ENCODE measurements around the gene ARL2BP.

ARL2BP gene

DNA sequence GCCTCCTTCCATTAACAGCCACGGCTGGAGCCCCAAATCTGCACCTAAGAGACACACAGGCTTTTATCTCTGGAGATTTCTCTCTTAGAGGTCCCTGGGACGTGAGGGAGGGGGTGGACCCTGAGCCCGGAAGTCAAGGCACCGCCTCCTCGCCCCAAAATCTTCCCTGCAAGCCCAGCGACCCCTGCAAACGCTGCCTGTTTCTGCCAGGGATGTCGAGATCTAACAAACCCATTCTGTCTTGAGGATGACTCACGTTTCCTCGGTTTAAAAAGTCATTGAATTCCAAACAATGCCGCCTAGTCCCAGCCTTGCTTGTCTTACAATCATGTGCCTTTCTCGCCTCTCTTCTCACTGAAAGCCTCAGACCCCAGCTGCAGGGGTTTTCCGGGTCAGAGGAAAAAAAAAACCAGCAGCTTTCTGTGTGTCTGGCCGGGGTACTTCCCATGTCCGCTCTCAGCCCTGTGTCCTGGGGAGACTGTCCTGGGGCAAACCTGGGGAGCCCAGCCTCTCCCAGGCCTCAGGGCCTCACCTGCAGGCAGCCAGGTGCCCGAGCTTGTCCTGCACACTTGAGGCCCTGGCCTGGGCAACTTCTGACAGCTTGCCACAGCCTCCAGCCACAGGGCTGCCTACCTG, 15.4 kb downstream of the ARL2BP start:
- ChIA-PET POLR2A (interaction anchor here (0.8 kb wide), 1 partner anchor 15 kb away, joined by 3 read pairs; no protein-coding TSS in a partner anchor), CTCF (interaction anchor here (1.2 kb wide), 2 partner anchors 9 to 156 kb away, joined by 3 to 5 read pairs; no protein-coding TSS in a partner anchor)
- TF ChIP-seq, protein P1, sequence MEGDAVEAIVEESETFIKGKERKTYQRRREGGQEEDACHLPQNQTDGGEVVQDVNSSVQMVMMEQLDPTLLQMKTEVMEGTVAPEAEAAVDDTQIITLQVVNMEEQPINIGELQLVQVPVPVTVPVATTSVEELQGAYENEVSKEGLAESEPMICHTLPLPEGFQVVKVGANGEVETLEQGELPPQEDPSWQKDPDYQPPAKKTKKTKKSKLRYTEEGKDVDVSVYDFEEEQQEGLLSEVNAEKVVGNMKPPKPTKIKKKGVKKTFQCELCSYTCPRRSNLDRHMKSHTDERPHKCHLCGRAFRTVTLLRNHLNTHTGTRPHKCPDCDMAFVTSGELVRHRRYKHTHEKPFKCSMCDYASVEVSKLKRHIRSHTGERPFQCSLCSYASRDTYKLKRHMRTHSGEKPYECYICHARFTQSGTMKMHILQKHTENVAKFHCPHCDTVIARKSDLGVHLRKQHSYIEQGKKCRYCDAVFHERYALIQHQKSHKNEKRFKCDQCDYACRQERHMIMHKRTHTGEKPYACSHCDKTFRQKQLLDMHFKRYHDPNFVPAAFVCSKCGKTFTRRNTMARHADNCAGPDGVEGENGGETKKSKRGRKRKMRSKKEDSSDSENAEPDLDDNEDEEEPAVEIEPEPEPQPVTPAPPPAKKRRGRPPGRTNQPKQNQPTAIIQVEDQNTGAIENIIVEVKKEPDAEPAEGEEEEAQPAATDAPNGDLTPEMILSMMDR (IDR thresholded peaks at IDR 0.05; ENCODE audit: control extremely low read depth, extremely low read depth, low read depth, missing control alignments), result no peak
- peak; percentile 68 for DNase-seq (ENCODE audit: extremely low spot score)

- TF ChIP-seq, protein P1 (IDR thresholded peaks at IDR 0.05; ENCODE audit: control extremely low read depth, extremely low read depth, low read depth, missing control alignments), result no peak
- DNase-seq (ENCODE audit: extremely low spot score), result no peak
- POLR2A ChIA-PET, result no interaction called here
- CTCF ChIA-PET, result interaction anchor here (1.2 to 1.4 kb wide), 2 partner anchors 11 to 19 kb away, joined by 3 to 4 read pairs; no protein-coding TSS in a partner anchor
Measured at GRCh38 chr16:57261806-57262205, 16.7 kb downstream of the ARL2BP start.

DNA sequence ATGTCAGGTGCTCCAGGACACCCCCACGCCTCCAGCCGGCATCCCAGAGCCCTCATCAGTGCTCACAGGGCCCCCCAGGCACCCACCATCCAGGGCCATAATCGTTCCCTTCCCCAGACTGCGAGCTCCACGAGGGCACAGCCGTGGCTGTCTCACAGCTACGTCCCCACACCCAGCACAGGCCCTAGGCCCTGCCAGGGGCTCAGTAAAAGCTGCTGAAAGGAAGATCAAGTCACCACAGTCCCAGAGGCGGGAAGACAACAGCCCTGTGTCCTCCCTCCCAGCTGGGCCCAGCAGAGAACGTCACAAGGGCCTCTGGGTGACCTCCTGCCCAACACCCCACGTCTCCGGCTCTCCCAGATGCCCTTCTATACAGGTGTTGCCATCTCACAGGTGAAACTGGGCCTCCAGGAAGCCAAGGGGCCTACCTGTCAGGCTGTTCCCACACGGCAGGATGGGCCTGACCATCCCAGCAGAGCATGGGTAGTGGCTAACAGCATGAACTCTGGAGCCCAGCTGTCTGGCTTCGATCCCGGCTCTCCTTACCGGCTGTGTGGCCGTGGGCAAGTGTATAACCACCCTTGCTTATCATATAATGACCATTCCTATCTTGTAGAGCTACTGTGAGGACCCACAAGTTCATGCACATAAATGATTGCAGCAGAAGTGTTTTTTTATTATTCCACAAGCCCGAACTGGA, 17.9 kb downstream of the ARL2BP start:
- TF ChIP-seq, protein P1 (IDR thresholded peaks at IDR 0.05; ENCODE audit: control extremely low read depth, extremely low read depth, low read depth, missing control alignments), result no peak
- ChIA-PET POLR2A (interaction anchor here (0.6 kb wide), 1 partner anchor 17 kb away, joined by 4 read pairs; no protein-coding TSS in a partner anchor), CTCF (interaction anchor here (1.0 to 2.2 kb wide), 3 partner anchors 10 to 167 kb away, joined by 3 to 5 read pairs (median 3); no protein-coding TSS in a partner anchor)
- DNase-seq (ENCODE audit: extremely low spot score), result no peak

GRCh38 chr16:57263541-57264351, 18.7 kb downstream of the ARL2BP start:
- POLR2A ChIA-PET, result no interaction called here
- CTCF ChIA-PET, result interaction anchor here (0.8 to 2.2 kb wide), 4 partner anchors 10 to 167 kb away, joined by 3 to 5 read pairs (median 3); no protein-coding TSS in a partner anchor
- TF ChIP-seq, protein P1 (IDR thresholded peaks at IDR 0.05; ENCODE audit: control extremely low read depth, extremely low read depth, low read depth, missing control alignments), result no peak
- no peak for DNase-seq (ENCODE audit: extremely low spot score)

- ChIA-PET CTCF (interaction anchor here (0.8 to 2.2 kb wide), 2 partner anchors 13 to 19 kb away, joined by 3 to 5 read pairs; no protein-coding TSS in a partner anchor), POLR2A (no interaction called here)
- TF ChIP-seq, protein P1 (IDR thresholded peaks at IDR 0.05; ENCODE audit: control extremely low read depth, extremely low read depth, low read depth, missing control alignments), result no peak
- DNase-seq (ENCODE audit: extremely low spot score), result no peak
Measured at GRCh38 chr16:57264381-57264780, 19.3 kb downstream of the ARL2BP start.

DNA sequence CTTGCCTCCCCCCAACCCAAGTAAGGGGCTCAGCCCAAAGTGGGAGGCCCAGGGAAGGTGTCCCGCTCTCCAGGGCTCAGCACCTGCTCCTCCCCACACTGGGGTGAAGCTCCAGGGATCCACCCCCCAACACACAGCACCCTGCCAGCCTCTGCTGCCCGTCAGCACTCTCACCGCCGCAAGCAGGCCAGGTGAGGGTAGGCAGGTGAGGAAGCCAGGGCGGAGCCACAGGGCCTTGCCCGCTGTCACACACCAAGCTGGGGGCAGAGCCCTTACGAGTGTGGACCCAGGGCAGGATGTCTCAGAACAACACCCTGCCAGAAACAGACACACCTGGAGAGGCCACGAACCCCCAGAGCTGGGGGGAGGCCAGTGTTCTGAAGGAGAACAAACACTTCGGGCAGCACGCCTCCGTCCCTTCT, 19.9 kb downstream of the ARL2BP start:
- DNase-seq (ENCODE audit: extremely low spot score), result no peak
- ChIA-PET CTCF (interaction anchor here (1.5 kb wide), 1 partner anchor 153 kb away, joined by 6 read pairs; no protein-coding TSS in a partner anchor), POLR2A (no interaction called here)
- TF ChIP-seq, protein P1 (IDR thresholded peaks at IDR 0.05; ENCODE audit: control extremely low read depth, extremely low read depth, low read depth, missing control alignments), result no peak

Measured in GM10248 (cell line).